T-helper 1 cell treated with Interleukin-12 subunit alpha and Interleukin-12 subunit beta and Interleukin-4 antibody, amounts not matched to agents 30 μg/mL and 1 μg/mL, for 36 hours (primary cell): ENCODE data around the gene CDC25C.

Source experiments
- H3K27ac Mint-ChIP-seq: one replicate; pipeline ENCODE4 v1.8.0; 2021; ENCODE audit warnings: mild to moderate bottlenecking, mixed read lengths
- H3K27me3 Mint-ChIP-seq: one replicate; pipeline ENCODE4 v1.8.0; 2021; ENCODE audit warnings: low read depth, mixed read lengths
- H3K36me3 Mint-ChIP-seq: one replicate; pipeline ENCODE4 v1.8.0; 2021; ENCODE audit warnings: low read depth, mixed read lengths
- H3K4me1 Mint-ChIP-seq: one replicate; pipeline ENCODE4 v1.8.0; 2021; ENCODE audit warnings: low read depth, mixed read lengths
- H3K4me3 Mint-ChIP-seq: one replicate; pipeline ENCODE4 v1.8.0; 2021; ENCODE audit warnings: mild to moderate bottlenecking, moderate library complexity, mixed read lengths
- H3K9me3 Mint-ChIP-seq: one replicate; pipeline ENCODE4 v1.8.0; 2021; ENCODE audit warnings: mixed read lengths

CDC25C gene

DNA sequence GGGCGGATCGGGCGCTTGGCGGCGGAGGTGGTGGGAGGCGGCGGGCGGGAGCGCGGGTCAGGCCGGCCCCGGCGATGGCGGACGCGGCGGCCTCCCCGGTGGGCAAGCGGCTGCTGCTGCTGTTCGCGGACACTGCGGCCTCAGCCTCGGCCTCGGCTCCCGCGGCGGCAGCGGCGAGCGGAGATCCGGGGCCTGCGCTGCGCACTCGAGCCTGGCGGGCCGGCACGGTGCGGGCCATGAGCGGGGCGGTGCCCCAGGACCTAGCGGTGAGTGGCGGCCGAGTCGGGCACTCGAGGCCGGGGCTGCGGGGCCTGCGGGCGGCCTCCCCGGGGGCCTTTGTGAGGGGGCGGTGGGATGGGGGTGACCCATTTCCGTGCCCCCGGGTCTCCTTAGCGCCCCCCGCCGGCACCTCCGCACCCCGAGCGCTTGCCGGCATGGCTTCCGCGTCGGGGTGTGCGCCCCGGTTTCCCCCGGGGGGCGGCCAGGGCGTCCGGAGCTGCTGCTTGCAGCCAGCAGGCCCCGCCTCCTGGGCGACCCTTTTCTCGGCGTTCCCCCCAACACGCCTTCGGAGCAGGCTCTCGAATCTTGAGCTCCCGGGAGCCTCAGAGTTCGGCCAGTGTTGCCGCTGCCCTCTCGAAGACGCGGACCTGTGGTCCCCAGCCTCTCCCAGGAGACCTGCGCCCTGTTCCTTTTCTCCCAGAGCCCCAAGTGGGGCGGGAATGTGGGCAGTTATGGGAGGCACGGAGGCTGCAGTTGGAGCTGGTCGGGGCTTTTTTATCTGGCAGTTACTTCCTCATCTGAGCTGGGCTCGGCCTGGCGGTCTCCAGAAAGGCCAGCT lies 21.3 kb upstream of the CDC25C start:
- H3K27ac Mint-ChIP-seq, result peak overlapping the region; percentile 93
- H3K36me3 Mint-ChIP-seq, result peaks cover 19% of the 10 kb centered on the region
- H3K27me3 Mint-ChIP-seq, result no peaks in the 10 kb centered on the region
- H3K4me1 Mint-ChIP-seq, result peaks cover 33% of the 10 kb centered on the region
- peaks cover 13% of the 10 kb centered on the region for H3K9me3 Mint-ChIP-seq
- peak overlapping the region; percentile 96 for H3K4me3 Mint-ChIP-seq

DNA sequence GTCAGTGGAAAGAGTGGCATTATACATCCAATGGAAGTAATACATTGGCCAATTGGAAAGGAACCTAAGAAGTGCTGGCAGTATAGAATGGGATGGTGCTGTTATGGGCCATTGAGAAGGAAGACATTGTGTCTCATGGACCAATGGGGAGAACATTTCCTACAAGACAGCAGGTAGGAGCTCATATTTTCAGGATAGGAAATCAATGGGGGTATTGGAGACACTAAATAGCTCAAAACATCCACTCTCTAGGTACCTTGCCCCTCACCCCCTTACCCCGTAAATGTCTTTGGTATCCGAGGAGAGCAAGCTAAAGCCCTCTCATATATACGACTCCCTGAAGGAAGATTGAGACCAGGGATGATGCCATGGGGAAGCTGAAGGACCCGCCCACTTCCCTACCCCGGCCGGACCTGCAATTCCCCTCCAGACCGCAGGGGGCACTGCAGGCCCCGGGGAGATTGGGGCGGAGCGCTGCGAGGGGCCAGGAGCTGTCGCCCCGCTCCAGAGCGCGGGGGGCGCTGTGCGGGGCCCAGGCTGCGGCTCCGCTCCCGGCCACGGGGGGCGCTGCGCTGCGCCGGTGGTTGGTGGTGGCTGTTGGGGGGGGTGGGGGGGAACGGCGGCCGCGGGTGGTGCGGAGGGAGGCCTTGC lies 20.6 kb upstream of the CDC25C start, which contains the start of gene KDM3B:
Gene KDM3B (plus strand): TSS at position 615 of the 651 bp plus-strand sequence. CDS start 111 bp downstream, outside the sequence.
- Mint-ChIP-seq H3K4me1 (peaks cover 36% of the 10 kb centered on the region), H3K36me3 (peaks cover 22% of the 10 kb centered on the region), H3K4me3 (peak within 1 kb of the TSS; percentile 96), H3K9me3 (peaks cover 13% of the 10 kb centered on the region), H3K27me3 (no peaks in the 10 kb centered on the region), H3K27ac (peak within 1 kb of the TSS; percentile 93)

DNA sequence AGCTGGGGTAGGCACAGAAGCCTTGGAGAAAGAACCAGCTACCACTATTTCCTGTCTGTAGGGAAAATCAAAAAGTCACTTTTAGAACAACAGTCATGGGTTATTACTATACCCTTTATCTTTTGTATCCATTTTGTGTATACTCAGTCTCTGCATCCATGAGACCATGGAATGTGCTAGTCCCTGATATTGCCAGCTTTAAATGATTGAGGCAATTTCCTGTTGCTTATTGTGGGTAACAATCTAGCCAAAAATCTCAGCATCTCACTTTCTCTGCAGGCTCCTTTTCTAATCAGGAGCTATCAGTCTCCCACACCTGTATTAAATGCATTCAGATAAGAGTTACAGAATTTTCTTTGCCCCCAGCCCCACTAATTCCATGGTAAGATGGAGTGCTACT lies 19.9 kb upstream of the CDC25C start:
- peaks cover 13% of the 10 kb centered on the region for H3K9me3 Mint-ChIP-seq
- H3K36me3 Mint-ChIP-seq, result peaks cover 29% of the 10 kb centered on the region
- H3K27me3 Mint-ChIP-seq, result no peaks in the 10 kb centered on the region
- H3K27ac Mint-ChIP-seq, result no peak overlapping the region
- H3K4me1 Mint-ChIP-seq, result peaks cover 36% of the 10 kb centered on the region
- peak overlapping the region; percentile 70 for H3K4me3 Mint-ChIP-seq

DNA sequence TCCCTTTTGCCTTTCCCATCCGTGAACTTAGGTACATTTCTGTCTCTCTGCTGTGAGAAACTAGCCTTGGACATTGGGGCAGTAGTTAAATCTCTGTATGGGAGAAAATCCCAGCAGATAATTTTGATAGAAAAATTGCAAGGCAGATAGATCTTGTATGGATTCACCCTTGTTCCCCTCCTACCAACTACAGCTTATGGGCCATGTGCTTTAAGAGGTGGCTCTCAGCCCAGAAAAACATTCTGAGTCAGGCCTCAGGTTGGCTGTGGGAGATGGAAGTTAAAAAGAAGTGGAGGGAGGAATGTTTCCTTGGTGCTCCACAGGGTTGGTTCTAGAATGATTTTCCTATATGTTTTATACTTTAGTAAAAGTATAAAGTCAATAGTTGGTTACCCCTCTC lies 19.5 kb upstream of the CDC25C start:
- Mint-ChIP-seq H3K4me3 (no peak overlapping the region), H3K27ac (no peak overlapping the region), H3K27me3 (no peaks in the 10 kb centered on the region), H3K4me1 (peaks cover 34% of the 10 kb centered on the region), H3K36me3 (peaks cover 29% of the 10 kb centered on the region), H3K9me3 (peaks cover 13% of the 10 kb centered on the region)

DNA sequence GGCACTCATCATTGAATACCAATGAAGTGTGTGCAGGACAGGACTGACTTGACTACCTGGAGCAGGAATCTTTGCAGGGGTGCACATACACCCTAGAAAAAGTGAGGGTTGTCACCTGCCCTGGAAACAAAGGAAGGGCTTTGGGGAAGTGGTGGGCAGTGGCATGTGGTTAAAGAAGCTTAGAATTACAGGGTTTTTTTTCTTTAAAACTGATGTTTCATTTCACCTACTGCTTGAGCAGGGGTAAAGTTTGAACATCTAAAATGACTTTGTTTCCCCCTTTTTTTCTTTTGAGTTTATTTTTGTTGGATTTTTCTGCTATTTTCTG lies 18.9 kb upstream of the CDC25C start:
- peaks cover 31% of the 10 kb centered on the region for H3K4me1 Mint-ChIP-seq
- peaks cover 31% of the 10 kb centered on the region for H3K36me3 Mint-ChIP-seq
- H3K27ac Mint-ChIP-seq, result peak overlapping the region; percentile 37
- no peak overlapping the region for H3K4me3 Mint-ChIP-seq
- H3K27me3 Mint-ChIP-seq, result no peaks in the 10 kb centered on the region
- H3K9me3 Mint-ChIP-seq, result peaks cover 13% of the 10 kb centered on the region

DNA sequence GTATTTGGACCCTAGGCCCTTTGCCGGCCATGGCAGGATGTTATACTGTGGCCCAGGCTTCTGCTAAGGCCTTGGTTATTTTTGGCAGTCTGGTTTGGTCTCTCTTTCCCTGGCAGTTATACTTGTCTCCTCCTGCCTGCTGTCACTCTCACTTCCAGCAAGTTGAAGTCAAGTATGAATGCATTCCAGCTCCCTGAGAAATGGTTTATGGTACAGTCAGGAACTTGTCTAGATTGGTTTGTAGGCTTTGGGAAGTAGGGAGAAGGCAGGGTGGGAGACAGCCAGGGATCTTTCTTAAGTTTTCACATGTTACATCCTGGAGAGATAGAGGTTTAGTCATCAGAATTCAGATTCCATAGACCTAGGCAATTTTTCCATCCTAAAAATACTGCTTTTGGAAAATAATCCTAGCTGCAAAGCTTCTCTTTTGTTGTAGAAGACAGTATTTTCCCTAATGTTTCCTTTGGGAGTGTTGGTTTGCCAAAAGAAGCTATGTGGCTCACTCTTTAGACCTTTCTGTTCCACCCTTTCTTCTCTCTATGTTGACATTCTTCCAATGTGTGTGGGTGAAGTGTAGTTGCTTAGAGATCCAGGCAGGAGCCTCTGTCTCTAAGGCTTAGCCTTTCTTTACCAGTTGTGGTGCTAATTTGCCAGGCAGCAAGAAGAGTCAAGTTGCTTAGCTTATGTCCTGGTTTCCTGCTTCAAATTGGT lies 18.4 kb upstream of the CDC25C start:
- H3K4me3 Mint-ChIP-seq, result no peak overlapping the region
- peaks cover 13% of the 10 kb centered on the region for H3K9me3 Mint-ChIP-seq
- H3K27me3 Mint-ChIP-seq, result no peaks in the 10 kb centered on the region
- peaks cover 33% of the 10 kb centered on the region for H3K36me3 Mint-ChIP-seq
- H3K27ac Mint-ChIP-seq, result no peak overlapping the region
- H3K4me1 Mint-ChIP-seq, result peaks cover 28% of the 10 kb centered on the region

DNA sequence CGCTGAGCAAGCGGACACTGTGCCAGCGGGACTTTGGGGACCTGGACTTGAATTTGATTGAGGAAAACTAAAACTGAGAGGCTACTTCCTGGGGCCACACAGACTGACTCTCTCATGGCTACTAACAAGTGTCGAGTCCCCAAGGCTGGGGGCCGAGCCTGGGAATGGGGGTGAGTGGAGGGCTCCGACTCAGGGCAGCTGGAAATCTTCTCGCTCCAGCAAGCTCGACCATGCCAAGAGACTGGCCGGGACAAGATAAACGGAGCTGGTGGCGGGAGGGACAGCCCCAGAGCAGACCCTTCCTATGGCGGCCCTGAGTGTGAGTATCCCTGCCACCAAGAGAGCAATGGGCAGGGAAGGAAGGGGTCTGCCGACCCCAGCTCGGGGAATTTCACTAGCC lies 15.3 kb upstream of the CDC25C start:
- H3K9me3 Mint-ChIP-seq, result peaks cover 8% of the 10 kb centered on the region
- no peak overlapping the region for H3K4me3 Mint-ChIP-seq

DNA sequence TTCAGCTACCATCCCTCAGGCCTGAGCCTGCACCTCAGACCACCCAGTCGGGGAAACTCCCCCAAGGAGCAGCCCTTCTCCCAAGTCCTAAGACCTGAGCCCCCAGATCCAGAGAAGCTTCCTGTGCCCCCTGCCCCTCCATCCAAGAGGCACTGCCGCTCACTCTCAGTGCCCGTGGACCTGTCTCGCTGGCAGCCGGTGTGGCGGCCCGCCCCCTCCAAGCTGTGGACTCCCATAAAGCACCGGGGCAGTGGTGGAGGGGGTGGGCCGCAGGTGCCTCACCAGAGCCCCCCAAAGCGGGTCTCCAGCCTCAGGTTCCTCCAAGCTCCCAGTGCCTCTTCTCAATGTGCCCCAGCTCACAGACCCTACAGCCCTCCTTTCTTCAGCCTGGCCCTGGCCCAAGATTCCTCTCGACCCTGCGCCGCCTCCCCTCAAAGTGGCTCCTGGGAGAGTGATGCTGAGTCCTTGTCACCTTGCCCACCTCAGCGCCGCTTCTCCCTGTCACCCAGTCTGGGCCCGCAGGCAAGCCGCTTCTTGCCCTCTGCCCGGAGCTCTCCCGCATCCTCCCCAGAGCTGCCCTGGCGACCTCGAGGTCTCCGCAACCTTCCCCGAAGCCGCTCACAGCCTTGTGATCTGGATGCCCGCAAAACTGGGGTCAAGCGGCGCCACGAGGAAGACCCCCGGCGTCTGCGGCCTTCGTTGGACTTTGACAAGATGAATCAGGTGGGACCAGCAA lies 13.5 kb upstream of the CDC25C start:
- Mint-ChIP-seq H3K4me1 (peaks cover 21% of the 10 kb centered on the region), H3K27ac (no peak overlapping the region), H3K4me3 (no peak overlapping the region), H3K27me3 (no peaks in the 10 kb centered on the region), H3K9me3 (no peaks in the 10 kb centered on the region), H3K36me3 (peaks cover 38% of the 10 kb centered on the region)

More for the DNA sequence above, 15.3 kb upstream of the CDC25C start:
- Mint-ChIP-seq H3K4me1 (peaks cover 13% of the 10 kb centered on the region), H3K36me3 (peaks cover 34% of the 10 kb centered on the region), H3K27ac (no peak overlapping the region), H3K27me3 (no peaks in the 10 kb centered on the region)

DNA sequence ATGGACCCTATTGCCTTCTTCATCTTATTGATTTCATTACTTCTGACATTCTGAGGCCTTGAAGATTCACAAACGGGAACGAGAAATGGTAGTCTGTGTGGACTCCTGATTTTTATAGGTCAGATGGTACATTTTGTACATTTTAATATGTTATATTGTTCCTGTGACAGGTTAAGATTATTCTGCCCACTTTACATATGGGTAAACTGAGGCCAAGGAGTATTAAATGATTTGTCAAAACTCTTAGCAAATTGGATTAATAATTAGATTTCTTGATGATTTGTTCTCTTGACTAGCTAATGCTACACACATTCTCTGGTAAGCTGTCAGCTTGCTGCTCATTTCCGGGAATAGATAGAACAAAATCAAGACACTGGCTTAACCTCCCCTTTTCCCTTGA lies 8.4 kb upstream of the CDC25C start:
- Mint-ChIP-seq H3K36me3 (peaks cover 23% of the 10 kb centered on the region), H3K4me1 (peaks cover 41% of the 10 kb centered on the region), H3K27me3 (no peaks in the 10 kb centered on the region), H3K9me3 (no peaks in the 10 kb centered on the region), H3K27ac (no peak overlapping the region), H3K4me3 (peak overlapping the region; percentile 96)

DNA sequence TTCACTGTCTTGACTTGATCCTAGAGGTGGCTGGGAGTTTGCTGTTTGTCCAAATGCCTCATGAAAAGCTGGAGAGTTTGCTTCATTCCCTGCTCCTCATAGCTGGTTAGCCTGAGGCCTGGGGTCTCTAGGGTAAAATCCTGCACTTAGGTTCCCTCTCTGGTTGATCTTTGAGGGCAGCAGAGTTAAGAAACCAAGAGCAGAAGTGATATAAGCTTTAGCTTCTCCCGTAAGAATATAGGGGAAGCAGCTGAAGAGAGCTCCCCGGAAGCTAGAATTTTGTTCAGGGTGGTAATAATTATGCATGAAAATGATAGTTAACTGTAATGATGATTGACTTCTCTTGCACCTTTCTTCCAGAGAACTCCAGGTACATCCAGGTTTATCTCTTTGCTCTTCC lies 7.9 kb upstream of the CDC25C start:
- Mint-ChIP-seq H3K9me3 (no peaks in the 10 kb centered on the region), H3K36me3 (peaks cover 19% of the 10 kb centered on the region), H3K27ac (peak overlapping the region; percentile 68), H3K4me1 (peaks cover 41% of the 10 kb centered on the region), H3K27me3 (no peaks in the 10 kb centered on the region), H3K4me3 (peak overlapping the region; percentile 96)

DNA sequence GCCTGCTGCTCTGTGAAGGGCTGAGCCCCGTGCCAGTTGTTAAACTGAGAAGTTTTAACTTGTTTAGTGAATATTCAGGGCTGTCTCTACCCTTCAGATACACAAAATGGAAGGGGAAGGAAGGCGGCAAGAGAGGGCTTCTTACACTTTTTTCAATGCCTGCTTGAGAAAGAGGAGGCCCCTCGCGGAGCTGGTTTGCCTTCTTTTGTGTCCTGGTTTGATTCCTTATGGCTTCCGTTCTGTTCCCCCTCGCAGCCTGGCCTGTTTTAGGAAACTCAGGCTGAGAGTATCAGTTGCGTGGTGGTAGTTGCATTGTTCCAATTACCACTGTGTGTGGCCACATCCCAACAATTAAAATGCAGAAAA lies 7.5 kb upstream of the CDC25C start:
- Mint-ChIP-seq H3K4me3 (peak overlapping the region; percentile 96), H3K27me3 (no peaks in the 10 kb centered on the region), H3K4me1 (peaks cover 41% of the 10 kb centered on the region), H3K36me3 (peaks cover 16% of the 10 kb centered on the region), H3K27ac (peak overlapping the region; percentile 68), H3K9me3 (no peaks in the 10 kb centered on the region)

DNA sequence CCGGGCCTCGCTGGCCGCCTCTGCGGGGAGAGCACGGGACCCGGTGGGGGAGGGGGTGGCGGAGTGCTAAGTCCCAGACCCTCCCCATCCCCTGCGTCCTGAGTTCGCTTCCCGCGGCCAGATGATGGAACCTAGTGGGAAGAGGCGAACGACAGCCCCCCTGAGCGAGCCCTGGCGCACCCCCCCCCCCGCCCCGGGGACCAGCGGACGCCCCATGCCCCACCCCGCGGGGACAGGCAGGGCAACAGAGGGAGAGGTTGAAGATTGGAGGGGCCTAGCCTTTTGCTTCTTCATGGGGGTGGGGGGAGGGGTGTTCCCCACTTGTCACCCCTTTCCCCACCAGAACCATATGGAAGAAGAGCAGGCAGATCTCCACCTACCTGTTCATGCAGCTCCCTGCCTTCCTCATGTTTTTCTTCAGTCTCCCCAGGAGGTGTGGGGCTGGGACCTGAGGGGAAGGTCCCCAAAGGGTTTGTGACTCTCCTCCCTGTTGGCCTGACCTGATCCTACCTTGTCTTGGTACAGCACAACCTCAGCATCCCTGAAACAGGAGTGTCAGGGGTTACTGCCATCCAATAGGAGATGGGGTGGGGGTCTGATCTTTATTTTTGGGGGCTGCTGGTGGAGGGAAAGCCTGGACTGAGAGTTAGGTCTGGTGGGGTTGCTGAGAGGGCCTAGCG lies 6.9 kb upstream of the CDC25C start:
- H3K36me3 Mint-ChIP-seq, result peaks cover 16% of the 10 kb centered on the region
- no peaks in the 10 kb centered on the region for H3K27me3 Mint-ChIP-seq
- peak overlapping the region; percentile 96 for H3K4me3 Mint-ChIP-seq
- H3K4me1 Mint-ChIP-seq, result peaks cover 41% of the 10 kb centered on the region
- no peaks in the 10 kb centered on the region for H3K9me3 Mint-ChIP-seq
- peak overlapping the region; percentile 68 for H3K27ac Mint-ChIP-seq

DNA sequence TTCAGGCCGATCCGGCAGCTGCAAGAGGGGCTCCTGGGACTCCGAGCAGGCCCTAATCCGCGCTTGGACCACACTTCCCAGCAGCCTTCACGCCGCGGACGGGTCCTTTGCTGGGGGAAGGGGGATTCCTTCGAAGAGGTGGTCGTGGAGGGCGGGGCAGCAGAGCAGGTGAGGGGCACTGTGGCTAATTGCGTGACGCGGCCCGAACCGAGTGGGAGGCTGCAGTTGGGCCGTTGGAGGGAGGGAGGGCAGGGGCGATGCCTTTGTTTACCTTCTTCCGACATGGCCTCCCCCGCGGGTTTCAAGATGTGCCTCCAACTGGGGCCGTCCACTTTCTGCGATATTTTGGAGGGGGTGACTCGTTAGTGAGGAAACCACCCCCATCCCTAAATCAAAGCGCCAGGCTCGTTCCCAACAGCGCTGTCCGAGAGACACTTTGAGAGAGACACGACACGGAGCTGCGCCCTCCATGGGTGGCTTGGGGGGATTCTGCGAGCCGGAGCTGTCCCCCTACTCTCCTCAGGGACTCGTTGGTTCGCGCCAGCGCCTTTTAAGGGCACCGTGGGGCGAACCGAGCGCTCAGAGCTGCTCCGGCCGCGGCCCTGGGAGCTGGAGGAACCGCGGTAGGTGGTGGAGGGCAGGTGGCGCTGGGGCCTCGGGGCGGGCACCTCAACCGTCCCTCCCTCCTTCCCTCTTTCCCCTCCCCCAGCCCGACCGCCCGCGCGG lies 6.2 kb upstream of the CDC25C start, which contains the start of gene FAM53C:
Gene FAM53C (plus strand): TSS at position 582 of the 726 bp plus-strand sequence. CDS start 3,070 bp downstream, outside the sequence.
- H3K4me1 Mint-ChIP-seq, result peaks cover 39% of the 10 kb centered on the region
- no peaks in the 10 kb centered on the region for H3K9me3 Mint-ChIP-seq
- H3K36me3 Mint-ChIP-seq, result peaks cover 13% of the 10 kb centered on the region
- H3K4me3 Mint-ChIP-seq, result peak within 1 kb of the TSS; percentile 96
- no peaks in the 10 kb centered on the region for H3K27me3 Mint-ChIP-seq
- H3K27ac Mint-ChIP-seq, result peak within 1 kb of the TSS; percentile 98
